Activated CD8-positive, alpha-beta memory T cell treated with anti-CD3 and anti-CD28 coated beads for 4 hours (primary cell): ENCODE measurements around the gene PURA.
A peak's percentile ranks its signal among the peaks of the same experiment; 100 is the strongest.

Source experiments
- DNase-seq, 2 donors: peaks; one replicate each; pipeline ENCODE4 v3.0.0-alpha.2; 2020; ENCODE audit warnings: low read depth in 2 of 2

The PURA gene

GRCh38 chr5:140113699-140114263 lies at the start of gene PURA:
Gene PURA (plus strand): TSS chr5:140114109. CDS start chr5:140114182, 73 bp downstream.
- DNase-seq, result peak; percentile 92 to 95

- no peak for DNase-seq
Observed at GRCh38 chr5:140072812-140073211, 41.1 kb upstream of the PURA start.

GRCh38 chr5:140073296-140073695 lies 40.6 kb upstream of the PURA start:
- DNase-seq, result no peak

- DNase-seq, result no peak
Observed at GRCh38 chr5:140075371-140075770, 38.5 kb upstream of the PURA start.

GRCh38 chr5:140076142-140076541 lies 37.8 kb upstream of the PURA start:
- DNase-seq, result no peak

- no peak for DNase-seq
Observed at GRCh38 chr5:140076788-140077187, 37.1 kb upstream of the PURA start.

DNA sequence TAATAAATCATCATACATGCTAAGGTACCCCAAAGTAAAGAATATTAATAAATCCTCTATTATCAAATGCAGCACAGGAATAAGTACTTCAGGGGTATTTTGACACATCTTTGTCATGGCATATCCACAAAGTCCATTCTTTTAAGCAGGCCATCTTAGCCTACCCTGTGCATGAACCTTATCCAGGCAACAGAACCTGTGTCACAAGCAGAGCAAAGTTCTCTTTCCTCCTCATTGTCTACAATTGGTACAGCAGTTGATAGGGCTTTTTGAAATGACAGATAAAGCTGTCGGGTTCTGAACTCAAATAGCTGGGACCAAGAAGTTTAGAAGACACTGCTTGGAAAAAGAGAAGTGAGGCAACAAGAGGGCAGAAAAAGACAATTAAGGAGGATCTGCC lies 30.8 kb upstream of the PURA start:
- no peak for DNase-seq

GRCh38 chr5:140083650-140084049 lies 30.3 kb upstream of the PURA start:
- DNase-seq, result no peak

DNA sequence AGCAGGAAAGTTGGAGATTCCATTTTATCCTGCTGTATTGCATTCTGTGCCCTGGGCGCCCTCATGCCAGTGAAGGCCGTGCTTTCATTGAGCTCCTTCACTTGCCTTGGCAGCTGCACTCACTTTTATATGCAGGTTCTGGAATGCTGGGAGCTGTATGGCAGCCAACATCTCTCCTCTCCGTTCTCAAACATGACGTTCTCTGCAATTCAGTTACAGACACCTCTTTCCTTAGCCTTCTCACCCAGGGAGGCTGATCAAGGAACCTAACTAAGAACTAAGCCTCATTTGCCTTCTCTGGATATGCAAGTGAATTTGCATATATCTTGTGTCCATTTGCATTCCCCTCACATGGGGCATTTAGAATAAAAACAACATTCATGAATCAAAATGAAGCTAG lies 29.4 kb upstream of the PURA start:
- no peak for DNase-seq

DNA sequence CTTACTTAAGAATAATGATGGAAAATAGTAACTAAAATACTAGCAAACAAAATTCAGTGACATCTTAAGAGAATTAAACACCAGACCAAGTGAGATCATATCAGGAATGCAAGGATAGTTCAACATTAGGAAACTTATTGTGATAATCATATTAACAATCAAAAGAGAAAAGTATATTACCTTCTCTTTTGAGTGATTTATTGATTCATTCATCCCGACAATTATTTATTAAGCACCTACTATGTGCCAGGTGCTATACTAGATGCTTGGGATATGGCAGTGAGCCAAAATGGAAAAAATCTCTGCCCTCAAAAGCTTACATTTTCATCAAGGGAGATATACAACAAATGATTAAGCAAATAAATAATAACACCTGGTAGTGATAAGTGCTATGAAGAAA lies 23.7 kb upstream of the PURA start:
- no peak for DNase-seq

- no peak for DNase-seq
Observed at GRCh38 chr5:140093179-140093578, 20.7 kb upstream of the PURA start.

GRCh38 chr5:140093866-140094265 lies 20.0 kb upstream of the PURA start:
- no peak for DNase-seq

DNA sequence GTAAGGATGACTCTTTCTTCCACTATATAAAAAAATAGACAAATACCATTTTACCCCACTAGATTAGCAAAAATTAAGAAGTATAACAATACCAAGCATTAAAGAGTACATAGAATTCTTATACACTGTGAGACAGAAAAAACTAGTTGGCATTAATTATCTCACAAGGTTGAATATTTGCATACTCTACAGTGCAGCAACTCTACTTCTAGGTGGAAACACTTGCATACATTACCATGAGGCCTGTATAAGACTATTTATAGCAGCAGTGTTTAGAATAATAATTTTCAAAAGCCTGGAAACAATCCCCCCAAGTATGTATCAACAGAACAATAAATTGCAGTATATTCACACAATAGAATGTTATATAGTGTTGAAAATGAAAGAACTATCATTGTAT lies 19.0 kb upstream of the PURA start:
- DNase-seq, result no peak

- DNase-seq, result no peak
Observed at GRCh38 chr5:140101179-140101578, 12.7 kb upstream of the PURA start.

DNA sequence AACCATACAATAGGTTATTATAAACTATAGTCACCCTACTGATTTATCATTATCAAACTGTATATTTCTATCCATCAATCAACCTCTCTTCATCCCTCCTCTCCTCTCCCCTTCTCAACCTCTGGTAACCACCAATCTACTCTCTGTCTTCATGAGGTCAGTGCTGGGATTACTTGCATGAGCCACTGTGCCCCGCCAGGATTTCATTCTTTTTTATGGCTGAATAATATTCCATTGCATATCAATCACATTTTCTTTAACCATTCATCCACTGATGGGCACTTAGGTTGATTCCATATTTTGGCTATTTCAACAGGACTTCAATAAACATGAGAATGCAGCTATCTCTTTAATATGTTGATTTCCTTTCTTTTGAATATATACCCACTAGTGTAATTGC lies 10.8 kb upstream of the PURA start:
- DNase-seq, result no peak

- DNase-seq, result no peak
Observed at GRCh38 chr5:140104100-140104499, 9.8 kb upstream of the PURA start.

GRCh38 chr5:140106101-140106500 lies 7.8 kb upstream of the PURA start:
- no peak for DNase-seq

DNA sequence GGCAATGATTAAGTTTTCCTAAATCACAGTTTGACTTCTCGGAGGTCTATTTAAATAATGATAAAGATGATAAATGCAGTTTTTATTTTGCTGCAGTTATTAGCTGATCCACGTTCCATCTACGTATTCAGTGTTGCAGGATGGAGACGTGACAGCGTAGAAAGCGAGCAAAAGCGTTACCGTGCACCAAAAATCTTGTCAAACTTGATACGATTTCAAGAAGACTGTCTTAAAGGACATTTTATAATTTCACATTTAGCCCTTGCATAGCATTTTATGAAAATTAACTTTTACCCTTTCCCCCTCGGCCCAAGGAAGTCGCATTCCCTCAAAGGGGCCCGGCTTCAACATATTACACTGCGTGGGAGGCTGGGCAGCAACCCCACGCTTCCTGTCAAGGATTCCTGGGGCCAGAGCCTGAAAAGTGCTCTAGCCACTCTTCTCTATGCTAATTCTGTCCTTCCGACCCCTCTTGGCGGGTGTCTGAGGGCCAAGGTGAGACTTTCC lies 7.1 kb upstream of the PURA start:
- DNase-seq, result no peak

DNA sequence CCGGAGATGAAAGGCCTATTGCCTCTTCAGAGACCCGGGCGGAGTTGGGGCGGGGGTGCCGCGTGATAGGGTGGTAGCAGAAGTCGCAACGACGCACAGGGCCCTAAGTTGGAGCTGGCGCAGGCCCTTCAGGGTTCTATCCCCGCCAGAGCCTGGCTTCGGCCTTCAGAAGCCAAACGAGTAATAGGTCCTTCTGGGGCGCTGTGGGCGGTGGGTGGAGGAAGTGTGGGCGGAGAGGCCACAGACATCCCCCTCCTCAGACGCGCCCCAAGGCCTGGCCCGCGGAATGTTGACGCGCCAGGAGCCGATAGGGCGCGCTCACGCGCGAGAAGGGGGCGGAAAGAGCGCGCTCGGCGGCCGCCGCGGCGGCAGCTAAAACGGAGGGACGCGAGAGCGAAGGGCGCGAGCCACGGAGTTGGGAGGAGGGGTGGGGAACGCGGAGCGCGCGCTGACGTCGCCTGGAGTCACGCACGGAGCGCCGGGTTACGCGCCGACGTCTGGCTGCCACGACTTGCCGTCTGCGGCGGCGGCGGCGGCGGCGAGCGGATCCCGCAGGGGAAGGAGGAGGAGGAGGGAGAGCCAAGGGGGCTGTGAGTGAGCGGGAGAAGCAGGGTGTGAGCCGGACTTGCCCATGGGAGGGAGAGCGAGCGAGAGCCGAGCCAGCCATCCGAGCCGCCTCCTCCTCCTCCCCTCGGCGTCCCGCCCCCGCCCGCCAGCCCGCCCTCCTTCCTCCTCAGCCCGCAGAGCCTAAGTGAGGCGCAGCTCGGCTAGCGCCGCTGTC lies 6.4 kb upstream of the PURA start:
- peak; percentile 80 to 83 for DNase-seq

GRCh38 chr5:140108093-140109017 lies 5.6 kb upstream of the PURA start:
- DNase-seq, result no peak

- no peak for DNase-seq
Observed at GRCh38 chr5:140109018-140109758, 4.7 kb upstream of the PURA start.
